ENCODE data around the gene PARD3. TPM values are rescaled to one million over a fixed set of nuclear protein-coding genes. Genes with fewer than 3 reads are reported as not detected.

Gene PARD3
- total RNA-seq, 1 donor from 2014 or later, result 0.11 TPM

GRCh38 chr10:34544400-34544799 is 270.7 kb downstream of the PARD3 start:
- Mint-ChIP-seq H3K27ac (no peak overlapping the region), H3K4me3 (no peak overlapping the region), H3K27me3 (no peaks in the 10 kb centered on the region), H3K4me1 (peaks cover 2% of the 10 kb centered on the region), H3K36me3 (ENCODE audit: low read depth) (no peaks in the 10 kb centered on the region), H3K9me3 (no peaks in the 10 kb centered on the region)
- ChIA-PET CTCF (no interaction called here), POLR2A (no interaction called here)
- ATAC-seq (ENCODE audit: low read depth) (no peak), DNase-seq (no peak)
- TF ChIP-seq CTCF (IDR thresholded peaks at IDR 0.05), result no peak
- intact Hi-C loops (cut with micrococcal nuclease), result no loop called here

- H3K4me3 Mint-ChIP-seq, result no peak overlapping the region
- ATAC-seq (ENCODE audit: low read depth) (no peak), DNase-seq (no peak)
- no peak overlapping the region for H3K27ac Mint-ChIP-seq
- H3K36me3 Mint-ChIP-seq (ENCODE audit: low read depth), result no peaks in the 10 kb centered on the region
- H3K4me1 Mint-ChIP-seq, result peaks cover 2% of the 10 kb centered on the region
- H3K9me3 Mint-ChIP-seq, result no peaks in the 10 kb centered on the region
- TF ChIP-seq CTCF (IDR thresholded peaks at IDR 0.05), result no peak
- intact Hi-C loops (cut with micrococcal nuclease), result no loop called here
- POLR2A ChIA-PET, result no interaction called here
- CTCF ChIA-PET, result no interaction called here
- H3K27me3 Mint-ChIP-seq, result no peaks in the 10 kb centered on the region
Measured at GRCh38 chr10:34543716-34544115, 271.4 kb downstream of the PARD3 start.

GRCh38 chr10:34540492-34540891 is 274.6 kb downstream of the PARD3 start:
- no peaks in the 10 kb centered on the region for H3K27me3 Mint-ChIP-seq
- H3K36me3 Mint-ChIP-seq (ENCODE audit: low read depth), result no peaks in the 10 kb centered on the region
- H3K4me3 Mint-ChIP-seq, result no peak overlapping the region
- intact Hi-C loops (cut with micrococcal nuclease), result no loop called here
- no peaks in the 10 kb centered on the region for H3K9me3 Mint-ChIP-seq
- DNase-seq, result no peak
- no peak overlapping the region for H3K27ac Mint-ChIP-seq
- TF ChIP-seq CTCF (IDR thresholded peaks at IDR 0.05), result no peak
- no peak for ATAC-seq (ENCODE audit: low read depth)
- H3K4me1 Mint-ChIP-seq, result peaks cover 15% of the 10 kb centered on the region
- POLR2A ChIA-PET, result no interaction called here
- CTCF ChIA-PET, result no interaction called here

GRCh38 chr10:34539533-34540315 is 275.4 kb downstream of the PARD3 start:
- TF ChIP-seq CTCF (IDR thresholded peaks at IDR 0.05), result no peak
- ATAC-seq (ENCODE audit: low read depth) (no peak), DNase-seq (no peak)
- intact Hi-C loops (cut with micrococcal nuclease), result no loop called here
- no peak overlapping the region for H3K27ac Mint-ChIP-seq
- CTCF ChIA-PET, result no interaction called here
- no peaks in the 10 kb centered on the region for H3K9me3 Mint-ChIP-seq
- peak overlapping the region; percentile 15 for H3K4me3 Mint-ChIP-seq
- peaks cover 15% of the 10 kb centered on the region for H3K4me1 Mint-ChIP-seq
- POLR2A ChIA-PET, result no interaction called here
- H3K36me3 Mint-ChIP-seq (ENCODE audit: low read depth), result no peaks in the 10 kb centered on the region
- no peaks in the 10 kb centered on the region for H3K27me3 Mint-ChIP-seq

- Mint-ChIP-seq H3K4me1 (peaks cover 15% of the 10 kb centered on the region), H3K27me3 (no peaks in the 10 kb centered on the region)
- CTCF ChIA-PET, result no interaction called here
Measured at GRCh38 chr10:34538281-34538829, 276.7 kb downstream of the PARD3 start.

More at GRCh38 chr10:34538281-34538829, 276.7 kb downstream of the PARD3 start:
- DNase-seq (no peak), ATAC-seq (ENCODE audit: low read depth) (no peak)
- POLR2A ChIA-PET, result no interaction called here
- Mint-ChIP-seq H3K36me3 (ENCODE audit: low read depth) (no peaks in the 10 kb centered on the region), H3K27ac (no peak overlapping the region), H3K4me3 (peak overlapping the region; percentile 42), H3K9me3 (no peaks in the 10 kb centered on the region)
- TF ChIP-seq CTCF (IDR thresholded peaks at IDR 0.05), result no peak
- intact Hi-C loops (cut with micrococcal nuclease), result no loop called here

Measured in activated B cell treated with CpG ODN at 0.5 μM for 24 hours (primary cell).